HepG2 (cell line): ENCODE measurements around the gene MYADML2. TPM values are rescaled to one million over a fixed set of nuclear protein-coding genes. Genes with fewer than 3 reads are reported as not detected.

Experiments used
- ADNP ChIP-seq: sonication (generic); formaldehyde crosslinking; IDR thresholded peaks from 2 replicates; pipeline ENCODE4 v1.4.0; 2020; ENCODE audit warnings: missing genetic modification reagents
- CERS6 ChIP-seq: sonication (generic); formaldehyde crosslinking; IDR thresholded peaks from 2 replicates; pipeline ENCODE4 v1.5.0; 2020; ENCODE audit warnings: missing genetic modification reagents
- CSRNP1 ChIP-seq: sonication (generic); formaldehyde crosslinking; IDR thresholded peaks from 2 replicates; pipeline ENCODE4 v1.8.1; 2023; ENCODE audit warnings: mild to moderate bottlenecking, missing genetic modification reagents
- FLYWCH1 ChIP-seq: sonication (generic); formaldehyde crosslinking; IDR thresholded peaks from 2 replicates; pipeline ENCODE4 v1.8.1; 2023; ENCODE audit warnings: mild to moderate bottlenecking, missing genetic modification reagents
- GLI4 ChIP-seq: sonication (generic); formaldehyde crosslinking; IDR thresholded peaks from 2 replicates; pipeline ENCODE4 v1.5.1; 2020; ENCODE audit warnings: missing genetic modification reagents, mild to moderate bottlenecking, moderate library complexity, borderline replicate concordance
- HNF1A ChIP-seq, 2 experiments: sonication (generic) in 1 of 2; formaldehyde crosslinking in 1 of 2; IDR thresholded peaks; 2 replicates each; pipeline versions ENCODE4 v1.4.0 to v1.6.1; 2016 to 2020; ENCODE audit warnings: borderline replicate concordance in 1 of 2, low read depth in 1 of 2, mild to moderate bottlenecking in 1 of 2, missing genetic modification reagents in 1 of 2
- ISX ChIP-seq: sonication (generic); formaldehyde crosslinking; conservative IDR thresholded peaks from 2 replicates; pipeline ENCODE4 v1.5.0; 2020; ENCODE audit warnings: missing genetic modification reagents
- KMT2A ChIP-seq: sonication (generic); formaldehyde crosslinking; IDR thresholded peaks from 2 replicates; pipeline ENCODE4 v1.4.0; 2020; ENCODE audit warnings: missing genetic modification reagents
- NFIC ChIP-seq: IDR thresholded peaks from 2 replicates; pipeline ENCODE4 v1.6.1; 2012; ENCODE audit warnings: mild to moderate bottlenecking, low read length, inconsistent platforms
- NR2F2 ChIP-seq: IDR thresholded peaks from 2 replicates; pipeline ENCODE4 v1.6.1; 2012; ENCODE audit warnings: low read depth, inconsistent platforms, borderline replicate concordance
- RBM22 ChIP-seq: fragments of 200-400 bp; formaldehyde crosslinking; optimal IDR thresholded peaks from 2 replicates; pipeline ENCODE3; 2017; ENCODE audit warnings: mild to moderate bottlenecking, low read length, moderate library complexity
- RNF219 ChIP-seq: sonication (generic); formaldehyde crosslinking; IDR thresholded peaks from 2 replicates; pipeline ENCODE4 v1.5.0; 2020; ENCODE audit warnings: mild to moderate bottlenecking, missing genetic modification reagents
- SP4 ChIP-seq: sonication (generic); formaldehyde crosslinking; IDR thresholded peaks from 2 replicates; pipeline ENCODE4 v1.8.1; 2023; ENCODE audit warnings: mild to moderate bottlenecking, missing genetic modification reagents
- TBX3 ChIP-seq: fragments of 450-650 bp; IDR thresholded peaks from 2 replicates; pipeline ENCODE4 v1.6.1; 2017; ENCODE audit warnings: antibody characterized with exemption, mild to moderate bottlenecking, inconsistent platforms, borderline replicate concordance
- YEATS4 ChIP-seq: sonication (generic); formaldehyde crosslinking; IDR thresholded peaks from 2 replicates; pipeline ENCODE4 v1.4.0; 2020; ENCODE audit warnings: missing genetic modification reagents, borderline replicate concordance
- ZNF121 ChIP-seq: sonication (generic); formaldehyde crosslinking; IDR thresholded peaks from 2 replicates; pipeline ENCODE4 v1.5.0; 2020; ENCODE audit warnings: mild to moderate bottlenecking, missing genetic modification reagents
- ZNF251 ChIP-seq: sonication (generic); formaldehyde crosslinking; IDR thresholded peaks from 2 replicates; pipeline ENCODE4 v1.9.0; 2021; ENCODE audit warnings: mild to moderate bottlenecking, missing genetic modification reagents
- ZNF331 ChIP-seq: sonication (generic); formaldehyde crosslinking; IDR thresholded peaks from 2 replicates; pipeline ENCODE4 v1.4.0; 2020; ENCODE audit warnings: missing genetic modification reagents
- ZNF562 ChIP-seq: sonication (generic); formaldehyde crosslinking; IDR thresholded peaks from 2 replicates; pipeline ENCODE4 v1.8.0; 2022; ENCODE audit warnings: missing genetic modification reagents, borderline replicate concordance
- ZNF674 ChIP-seq: sonication (generic); formaldehyde crosslinking; IDR thresholded peaks from 2 replicates; pipeline ENCODE4 v1.5.0; 2020; ENCODE audit warnings: low read depth, mild to moderate bottlenecking, missing genetic modification reagents
- ZNF780A ChIP-seq: sonication (generic); formaldehyde crosslinking; IDR thresholded peaks from 2 replicates; pipeline ENCODE4 v1.8.0; 2022; ENCODE audit warnings: mild to moderate bottlenecking, missing genetic modification reagents, moderate library complexity
- polyA plus RNA-seq, 8 experiments: library from polyadenylated mRNA; depleted of rRNA in 3 of 8; stranded (reverse) in 7 of 8; unstranded in 1 of 8; fragments of >200 nt; fragmentation: Illumina TruSeq in 4 of 8; extraction: Trizol in 4 of 8; gene quantifications; 2 replicates each; pipeline versions ENCODE4 v1.2.1 to v1.2.3, GENCODE V29; 2011 to 2016; ENCODE audit warnings: low read depth in 4 of 8, missing spikeins in 1 of 8, mixed read lengths in 1 of 8; ENCODE audit not compliant: insufficient read depth in 1 of 8
- total RNA-seq, 5 experiments: library from RNA; depleted of rRNA; stranded (reverse); fragments of >200 nt; fragmentation: Illumina TruSeq; extraction: Trizol; gene quantifications; 2 replicates each; pipeline ENCODE4 v1.2.3, GENCODE V29; 2016; ENCODE audit warnings: low read depth in 1 of 5

Gene MYADML2
- total and polyA plus RNA-seq, 2 of the 13 experiments (the other 11 are each of a cell fraction or from before 2014, with no cell fraction given), result not detected

- TF ChIP-seq CSRNP1 (CRISPR knock-in tag) (0 out of 2 replicates have a peak, but pooled peaks have one; percentile 15), ZNF121 (CRISPR knock-in tag) (peak; percentile 81), ZNF674 (CRISPR knock-in tag) (no peak), CERS6 (no peak), TBX3 (no peak), NR2F2 (no peak), FLYWCH1 (CRISPR knock-in tag) (no peak), ZNF780A (CRISPR knock-in tag) (no peak), KMT2A (CRISPR knock-in tag) (peak; percentile 66), YEATS4 (CRISPR knock-in tag) (peak; percentile 57), ZNF562 (CRISPR knock-in tag) (no peak), RBM22 (no peak), ADNP (CRISPR knock-in tag) (no peak), SP4 (CRISPR knock-in tag) (peak; percentile 84), HNF1A (IDR thresholded peaks at IDR 0.05; ENCODE audit: low read depth) (no peak), HNF1A (CRISPR knock-in tag; IDR thresholded peaks at IDR 0.05; ENCODE audit: borderline replicate concordance) (peak; percentile 20; the same call in 1 of the 2 replicates), GLI4 (no peak), NFIC (no peak), ISX (CRISPR knock-in tag) (no peak), ZNF331 (peak; percentile 20; the same call in 1 of the 2 replicates), RNF219 (CRISPR knock-in tag) (no peak), ZNF251 (CRISPR knock-in tag) (no peak)
Observed at GRCh38 chr17:81926451-81927151, 20.4 kb downstream of the MYADML2 start (continued).
